Stimulated activated CD4-positive, alpha-beta T cell treated with anti-CD3 and anti-CD28 coated beads, Interleukin-4, amount 100 ng/mL, for 24 hours (primary cell): ENCODE results near the gene SLC23A2.

Experiments
- DNase-seq: peaks from one replicate; pipeline ENCODE4 v3.0.0-alpha.2; 2020

The SLC23A2 gene

GRCh38 chr20:4961746-4962145 is 39.6 kb downstream of the SLC23A2 start:
- DNase-seq, result peak; percentile 9

DNA sequence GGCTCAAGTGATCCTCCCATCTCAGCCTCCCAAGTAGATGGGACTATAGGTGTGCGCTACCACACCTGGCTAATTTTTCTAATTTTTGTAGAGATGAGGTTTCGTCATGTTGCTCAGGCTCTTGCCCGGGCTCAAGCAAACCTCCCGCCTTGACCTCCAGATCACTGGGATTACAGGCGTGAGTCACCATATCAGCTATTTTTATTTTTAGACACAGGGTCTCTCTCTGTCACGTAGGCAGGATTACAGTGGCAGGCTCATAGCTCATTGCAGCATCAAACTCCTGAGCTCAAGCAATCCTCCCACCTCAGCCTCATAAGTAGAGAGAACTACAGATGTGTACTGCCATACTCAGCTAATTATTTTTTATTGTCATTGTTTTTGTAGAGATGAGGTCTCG is 41.7 kb downstream of the SLC23A2 start:
- no peak for DNase-seq

GRCh38 chr20:4957939-4958362 is 43.4 kb downstream of the SLC23A2 start:
- no peak for DNase-seq

DNA sequence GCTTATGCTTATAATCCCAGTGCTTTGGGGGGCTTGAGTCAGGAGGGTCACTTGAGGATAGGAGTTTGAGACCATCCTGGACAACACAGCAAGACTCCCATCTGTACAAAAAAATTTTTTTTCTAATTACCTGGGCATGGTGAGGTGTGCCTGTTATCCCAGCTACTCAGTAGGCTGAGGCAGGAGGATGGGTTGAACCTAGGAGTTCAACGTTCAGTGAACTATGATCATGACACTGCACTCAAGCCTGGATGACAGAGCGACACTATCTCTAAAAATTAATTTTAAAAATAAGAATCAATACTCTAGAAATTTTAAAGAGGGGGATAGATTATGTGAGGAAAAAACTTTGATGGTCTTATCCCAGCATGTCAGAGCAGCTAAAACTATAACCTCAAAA is 44.1 kb downstream of the SLC23A2 start:
- no peak for DNase-seq

DNA sequence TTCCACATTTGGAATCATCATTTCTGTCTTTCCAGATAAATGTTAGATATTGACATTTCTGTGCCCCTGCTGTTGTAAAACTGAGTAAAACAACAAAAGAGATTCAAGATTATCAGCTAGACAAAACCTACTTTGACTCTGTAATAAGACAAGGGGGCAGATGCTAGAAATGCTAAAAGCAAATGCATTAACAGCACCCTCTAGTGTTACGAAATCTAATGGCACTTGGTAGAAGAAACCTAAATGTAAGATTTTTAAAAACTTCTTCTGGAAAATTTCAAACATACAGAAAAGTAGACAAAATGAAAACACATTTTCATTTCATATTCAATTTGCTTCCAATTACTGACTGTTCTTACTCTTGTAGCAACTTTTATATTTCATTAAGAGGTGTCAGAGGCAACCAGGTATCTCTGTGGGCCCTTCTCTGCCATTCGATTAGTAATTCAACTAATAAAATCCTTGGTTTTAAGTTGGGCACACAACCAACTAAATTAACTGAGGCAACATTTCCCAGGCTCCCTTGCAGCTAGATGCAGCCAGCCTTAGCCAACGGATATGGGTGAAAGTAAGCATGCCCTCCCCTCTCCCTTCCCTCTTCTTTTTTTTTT is 45.0 kb downstream of the SLC23A2 start:
- DNase-seq, result no peak

GRCh38 chr20:4953881-4954280 is 47.4 kb downstream of the SLC23A2 start:
- no peak for DNase-seq

GRCh38 chr20:4952229-4952628 is 49.1 kb downstream of the SLC23A2 start:
- no peak for DNase-seq

GRCh38 chr20:4951299-4951698 is 50.0 kb downstream of the SLC23A2 start:
- no peak for DNase-seq

DNA sequence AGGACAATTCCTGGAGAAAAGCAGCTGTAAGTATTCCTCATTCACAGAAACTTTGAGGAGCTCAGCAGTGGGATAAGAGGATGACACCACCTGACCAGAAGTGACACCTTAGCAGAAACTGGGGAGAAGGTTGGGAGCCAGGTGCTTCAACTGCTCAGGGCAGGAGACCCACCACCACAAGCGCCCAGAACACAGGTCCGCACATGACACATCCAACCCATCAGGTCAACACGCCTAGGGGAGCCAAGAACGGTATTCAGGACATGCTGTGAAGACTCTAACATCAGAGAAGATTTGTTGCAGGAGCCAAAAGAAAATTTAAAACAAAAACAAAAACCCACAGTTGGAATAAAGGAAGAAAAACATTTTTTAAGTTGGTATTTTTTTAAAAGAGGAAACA is 50.5 kb downstream of the SLC23A2 start:
- DNase-seq, result no peak

DNA sequence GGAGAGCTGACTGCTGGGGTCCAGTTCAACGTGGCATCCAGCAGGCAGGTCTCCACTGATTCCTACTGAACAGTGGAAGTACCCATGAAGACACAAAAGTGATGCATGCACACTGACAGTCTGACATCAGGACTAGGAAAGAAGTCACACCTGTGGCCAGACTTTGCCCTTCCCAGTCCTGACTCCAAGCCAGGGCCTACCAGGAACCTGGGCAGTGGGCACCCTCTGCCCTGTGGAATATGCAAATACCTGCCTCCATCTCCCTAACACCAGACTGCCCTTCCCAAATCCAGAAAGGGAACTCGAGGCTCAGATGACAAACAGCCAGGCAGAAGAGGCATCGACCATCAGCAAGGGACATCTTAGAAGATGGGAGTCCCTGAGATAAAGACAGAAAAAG is 50.9 kb downstream of the SLC23A2 start:
- no peak for DNase-seq

GRCh38 chr20:4949833-4950178 is 51.5 kb downstream of the SLC23A2 start:
- peak; percentile 30 for DNase-seq

GRCh38 chr20:4947817-4948559 is 53.3 kb downstream of the SLC23A2 start:
- DNase-seq, result no peak

- DNase-seq, result no peak
Measured at GRCh38 chr20:4946986-4947385, 54.3 kb downstream of the SLC23A2 start.

DNA sequence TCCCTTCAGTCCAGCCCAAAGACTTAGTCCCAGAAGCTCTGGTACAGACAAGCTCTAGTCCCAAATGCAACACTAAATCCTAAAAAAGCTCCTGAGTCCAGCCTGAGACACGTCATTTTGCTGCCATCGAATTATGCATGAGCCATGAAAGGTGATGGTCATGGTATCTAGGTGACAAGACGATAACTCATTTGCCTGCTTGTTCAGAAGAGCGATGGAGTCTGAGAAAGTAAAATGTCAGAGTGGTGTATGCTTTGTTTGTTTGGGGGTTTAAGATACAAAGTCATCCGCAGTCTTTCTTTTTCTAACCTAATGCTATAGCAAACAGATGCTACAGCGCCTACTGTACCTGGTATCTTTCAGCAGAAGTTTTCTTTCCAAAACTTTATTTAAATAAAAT is 54.7 kb downstream of the SLC23A2 start:
- DNase-seq, result no peak

GRCh38 chr20:4944518-4945313 is 56.6 kb downstream of the SLC23A2 start:
- DNase-seq, result no peak

- no peak for DNase-seq
Measured at GRCh38 chr20:4942331-4942730, 59.0 kb downstream of the SLC23A2 start.

DNA sequence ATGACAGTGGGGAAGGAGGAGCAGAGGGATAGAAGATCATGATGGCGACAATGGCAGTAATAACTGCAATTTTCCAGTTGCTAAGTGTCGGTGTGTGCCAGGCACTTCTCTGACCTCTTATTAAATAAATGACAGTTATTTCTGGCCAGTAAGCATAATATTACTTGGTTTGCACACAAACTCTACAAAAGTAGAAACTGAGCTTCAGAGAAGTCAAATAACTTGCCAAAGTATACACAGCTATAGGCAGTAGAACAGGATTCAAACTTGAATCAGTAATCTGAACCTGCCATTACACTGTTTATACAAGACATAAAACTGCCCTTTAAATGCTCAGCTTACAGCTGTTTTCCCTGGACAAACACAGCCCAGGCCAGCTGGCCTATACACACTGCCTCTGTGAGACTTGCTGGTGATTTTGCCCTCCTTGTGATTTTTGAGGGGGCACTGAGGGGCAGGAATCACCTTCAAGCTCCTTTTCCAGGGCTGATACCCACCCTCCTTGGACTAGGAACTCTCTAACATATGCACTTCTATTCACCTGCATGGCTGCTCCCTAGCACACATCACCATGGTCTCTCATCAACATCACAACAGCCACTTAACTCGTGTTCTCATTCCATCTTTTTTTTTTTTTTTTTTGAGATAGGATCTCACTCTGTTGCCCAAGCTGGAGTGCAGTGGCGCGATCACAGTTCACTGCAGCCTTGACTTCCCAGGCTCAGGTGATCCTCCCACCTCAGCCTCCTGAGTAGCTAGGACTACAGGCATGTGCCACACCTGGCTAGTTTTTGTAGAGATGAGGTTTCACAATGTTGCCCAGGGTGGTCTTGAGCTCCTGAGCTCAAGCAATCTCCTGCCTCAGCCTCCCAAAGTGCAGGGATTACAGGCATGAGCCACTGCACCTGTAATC is 63.6 kb downstream of the SLC23A2 start:
- no peak for DNase-seq

GRCh38 chr20:4936851-4937406 is 64.4 kb downstream of the SLC23A2 start:
- no peak for DNase-seq

DNA sequence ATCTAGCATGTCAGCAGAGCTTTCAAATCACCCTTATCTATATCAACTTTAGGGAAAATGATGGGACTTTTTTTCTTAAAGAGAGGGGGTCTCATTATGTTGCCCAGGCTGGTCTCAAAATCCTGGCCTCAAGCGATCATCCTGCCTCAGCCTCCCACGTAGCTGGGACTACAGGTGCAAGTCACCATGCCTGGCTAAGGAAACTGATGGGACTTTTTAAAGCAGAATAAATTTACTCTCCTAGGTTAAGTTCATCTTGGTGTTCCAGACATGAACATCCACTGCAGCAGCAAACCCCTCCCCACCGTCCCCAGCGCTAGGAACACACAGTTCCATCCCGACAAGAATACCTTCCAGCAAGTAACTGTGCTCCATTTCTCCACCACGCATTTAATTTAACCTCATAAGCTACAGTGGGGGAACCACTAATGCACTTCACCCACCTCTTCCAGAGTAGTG is 64.9 kb downstream of the SLC23A2 start:
- no peak for DNase-seq

GRCh38 chr20:4932061-4932460 is 69.2 kb downstream of the SLC23A2 start:
- DNase-seq, result no peak

- no peak for DNase-seq
Measured at GRCh38 chr20:4929686-4930397, 71.5 kb downstream of the SLC23A2 start.
